Activated CD4-positive, alpha-beta T cell treated with anti-CD3 and anti-CD28 coated beads, Interleukin-2, amount 50 U/mL, for 24 hours (primary cell): ENCODE results near the gene LYRM4.

Experiments used
- DNase-seq, 2 donors: peaks; one replicate each; pipeline ENCODE4 v3.0.0-alpha.2; 2020; ENCODE audit warnings: low read depth in 1 of 2, low spot score in 1 of 2

LYRM4 gene

DNA sequence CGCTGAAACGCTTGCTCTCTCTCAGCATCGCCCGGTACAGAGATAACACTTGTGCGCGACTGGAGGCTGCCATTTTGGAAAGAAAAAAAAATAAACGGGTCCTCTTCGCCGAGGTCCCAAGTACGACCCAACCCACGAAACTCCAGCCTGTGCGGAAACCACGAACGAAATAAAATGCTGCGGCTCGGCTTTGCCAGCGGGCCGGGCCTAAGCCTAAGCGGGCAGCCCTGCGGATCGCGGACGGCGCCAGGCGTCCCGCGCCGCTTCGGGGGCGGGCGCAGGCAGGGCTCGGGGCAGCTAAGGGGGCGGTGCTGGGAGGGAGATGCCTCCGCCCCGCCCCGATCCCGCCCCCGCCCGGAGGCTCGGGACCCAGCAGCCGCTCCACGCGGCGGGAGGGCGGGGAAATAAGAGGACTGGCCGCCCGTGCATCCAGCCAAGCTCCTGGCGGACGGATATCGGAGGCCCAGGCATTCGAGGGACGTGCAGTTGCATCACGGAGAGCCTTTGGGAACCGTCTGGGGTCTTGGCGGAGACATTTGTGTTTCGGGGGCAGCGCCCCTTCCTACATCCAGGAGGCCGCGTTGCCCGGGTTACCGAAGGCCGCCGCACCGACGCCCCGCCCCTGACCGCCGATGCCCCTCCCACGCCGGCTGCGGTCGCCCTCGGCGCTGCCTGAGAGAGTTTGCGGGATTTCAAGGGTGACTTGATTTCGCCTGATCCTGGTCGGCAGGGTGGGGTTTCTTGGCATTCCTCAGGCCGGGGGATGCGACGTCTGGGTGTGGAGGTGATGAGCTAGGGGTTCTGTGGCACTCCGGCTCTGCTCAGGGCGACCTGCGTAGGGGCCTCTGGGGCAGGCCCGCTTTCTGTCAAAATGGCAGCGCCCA, at the start of gene LYRM4, which contains the start of gene FARS2:
Gene LYRM4, minus strand, starts transcription at position 290 of the 884 bp plus-strand sequence. Its CDS starts 217 bp downstream, at position 73.
Gene FARS2, plus strand, starts transcription at position 853 of the 884 bp plus-strand sequence.
- peak; percentile 83 to 96 for DNase-seq

DNA sequence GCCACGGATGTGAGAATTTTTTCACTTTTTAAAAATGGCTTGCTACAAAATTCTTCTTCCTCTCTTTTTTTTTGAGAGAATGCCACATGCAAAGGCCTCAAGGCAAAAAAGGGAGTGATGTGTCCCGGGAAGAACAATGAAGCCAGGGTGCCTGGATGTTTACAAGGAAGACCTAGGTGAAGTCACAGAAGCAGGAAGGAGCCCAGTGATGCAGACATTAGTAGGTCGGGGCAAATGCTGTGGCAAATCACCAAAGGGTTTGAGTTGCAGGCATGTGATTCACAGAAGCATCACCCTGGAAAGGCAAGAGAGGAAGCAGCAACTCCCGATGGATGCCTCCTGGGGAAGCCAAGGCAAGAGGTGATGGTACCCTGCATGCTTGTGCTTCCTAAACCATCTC, 47.3 kb upstream of the LYRM4 start:
- DNase-seq = no peak

DNA sequence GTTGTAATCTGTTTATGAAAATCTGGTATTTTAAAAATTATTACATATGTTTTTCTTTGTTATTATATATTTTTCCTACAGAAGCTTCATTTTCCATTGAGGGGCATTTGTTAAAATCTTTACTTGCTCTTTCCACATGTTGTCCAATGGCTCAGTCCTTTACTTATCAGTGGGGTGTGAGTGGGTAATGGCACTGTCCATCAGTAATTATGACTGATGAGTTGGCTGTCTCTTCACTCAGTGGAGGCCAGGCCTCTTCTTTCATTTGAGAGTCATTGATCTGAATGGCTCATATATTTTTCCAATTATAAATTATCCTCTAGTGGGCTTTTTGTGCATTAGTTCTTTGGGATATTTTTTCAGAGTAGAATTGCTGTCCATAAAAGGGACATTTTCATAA, 46.3 kb upstream of the LYRM4 start:
- no peak for DNase-seq

- DNase-seq = no peak
Observed at GRCh38 chr6:5305968-5306626, 45.3 kb upstream of the LYRM4 start.

GRCh38 chr6:5303682-5304081, 42.9 kb upstream of the LYRM4 start:
- DNase-seq = no peak

GRCh38 chr6:5302995-5303622, 42.4 kb upstream of the LYRM4 start:
- peak; percentile 30 to 33 for DNase-seq

DNA sequence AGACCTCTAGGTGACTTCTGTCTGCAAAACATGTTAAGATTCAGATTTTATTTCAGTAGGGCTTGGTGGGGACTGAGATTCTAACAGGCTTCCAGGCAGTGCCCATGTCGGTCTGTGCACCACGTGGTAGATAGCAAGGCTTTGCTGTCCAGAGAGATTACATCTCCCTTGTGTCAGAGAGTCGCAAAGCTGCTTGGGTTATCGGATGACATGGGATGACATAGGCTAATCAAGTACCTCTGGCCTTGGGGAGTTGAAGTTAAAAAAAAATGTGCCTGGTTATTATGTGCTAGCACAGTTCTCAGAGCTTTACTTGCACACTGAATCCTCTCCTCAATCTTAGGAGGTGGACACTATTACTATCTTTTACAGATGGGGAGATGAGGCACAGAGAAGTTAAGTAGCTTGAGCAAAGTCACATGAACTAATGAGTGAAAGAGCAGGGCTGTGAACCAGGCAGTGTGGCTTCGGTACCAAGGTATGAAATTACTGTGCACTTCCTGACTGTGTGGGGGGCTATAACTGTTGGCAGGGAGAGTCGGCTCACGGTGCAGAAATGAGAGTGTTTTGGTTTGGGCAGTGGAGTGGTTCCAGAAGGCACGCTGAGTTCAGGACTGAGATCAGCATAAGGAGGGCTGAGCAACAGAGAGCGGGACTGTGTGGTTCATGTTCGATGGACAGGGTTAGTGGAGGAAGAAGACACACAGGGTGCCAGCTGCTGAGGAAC, 41.6 kb upstream of the LYRM4 start:
- peak in 1 of 2 donors; percentile 7 for DNase-seq

DNA sequence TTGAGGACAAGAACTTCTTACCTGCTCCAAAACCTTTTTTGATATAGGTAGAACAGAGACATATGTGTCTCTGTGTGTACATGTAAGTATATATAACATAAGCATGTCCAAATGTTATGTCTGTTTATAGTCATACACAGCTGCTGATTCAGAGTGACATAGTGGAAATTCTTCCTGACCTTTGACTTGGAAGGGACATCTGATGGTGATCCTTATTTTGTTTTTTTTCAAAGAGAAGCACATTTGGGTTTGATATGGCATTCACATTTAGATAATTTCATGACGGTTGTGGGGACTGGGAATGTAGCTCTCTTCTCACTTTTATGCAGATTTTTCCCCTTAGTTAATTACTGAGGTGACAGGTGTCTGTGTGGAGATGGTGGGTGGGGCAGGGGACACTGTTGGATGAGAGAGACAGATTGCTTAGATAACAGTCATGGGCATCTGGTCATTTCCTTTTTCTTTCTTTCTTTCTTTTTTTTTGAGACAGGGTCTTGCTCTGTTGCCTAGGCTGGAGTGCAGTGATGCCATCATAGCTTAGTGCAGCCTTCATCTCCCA, 39.5 kb upstream of the LYRM4 start:
- no peak for DNase-seq

- no peak for DNase-seq
Observed at GRCh38 chr6:5295623-5296022, 34.9 kb upstream of the LYRM4 start.

DNA sequence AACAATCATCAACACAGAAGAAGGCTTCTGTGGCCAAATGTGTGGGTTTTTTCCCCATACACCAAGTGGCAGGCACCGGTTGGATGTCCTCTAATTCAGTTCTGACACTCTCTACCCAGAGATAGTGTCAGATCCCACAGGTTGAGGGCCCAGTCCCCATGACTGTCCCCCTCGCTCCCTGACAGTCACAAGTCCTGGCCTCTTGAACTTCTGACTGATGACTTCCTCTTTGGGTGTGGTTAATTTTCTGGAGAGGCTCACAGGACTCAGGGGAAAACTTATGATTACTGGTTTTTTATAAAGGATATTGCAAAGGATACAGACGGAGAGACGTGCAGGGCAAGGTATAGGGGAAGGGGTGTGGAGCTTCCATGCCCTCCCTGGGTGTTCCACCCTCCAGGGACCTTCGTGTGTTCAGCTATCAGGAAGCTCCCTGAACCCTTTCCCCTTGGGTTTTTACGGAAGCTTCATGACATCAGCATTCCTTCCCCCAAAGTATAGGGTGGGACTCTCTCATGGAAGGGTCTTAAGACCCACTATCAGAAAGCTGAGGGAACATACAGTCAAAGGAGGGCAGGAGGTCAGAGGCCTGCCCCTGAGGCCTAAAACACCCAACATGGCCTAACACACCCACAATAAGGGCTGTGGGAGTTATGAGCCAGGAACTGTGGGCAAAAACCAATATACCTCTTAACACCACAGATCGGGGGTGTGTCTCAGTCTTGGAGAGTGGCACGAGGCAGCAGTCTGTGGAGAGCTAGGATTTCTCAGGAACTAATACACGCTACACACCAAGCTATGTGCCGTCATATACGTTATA, 33.9 kb upstream of the LYRM4 start:
- DNase-seq = no peak

DNA sequence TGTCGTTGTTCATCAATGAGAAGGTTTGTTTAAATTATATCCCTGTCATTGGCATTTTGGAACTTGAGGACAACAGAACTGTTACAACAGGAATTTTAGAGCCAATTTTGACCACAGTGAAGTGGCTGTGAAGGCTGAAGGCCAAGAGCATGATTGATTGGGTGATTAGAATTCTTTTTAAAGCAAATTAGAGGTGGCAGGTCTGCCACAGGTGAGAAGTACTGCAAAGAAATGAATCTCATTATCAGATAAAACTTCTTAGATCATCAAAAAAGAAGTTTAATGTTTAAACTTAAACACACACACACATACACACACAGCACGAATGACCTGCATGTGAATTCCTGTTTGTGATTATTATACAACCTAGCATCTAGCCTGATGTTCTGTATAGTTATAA, 32.9 kb upstream of the LYRM4 start:
- no peak for DNase-seq

DNA sequence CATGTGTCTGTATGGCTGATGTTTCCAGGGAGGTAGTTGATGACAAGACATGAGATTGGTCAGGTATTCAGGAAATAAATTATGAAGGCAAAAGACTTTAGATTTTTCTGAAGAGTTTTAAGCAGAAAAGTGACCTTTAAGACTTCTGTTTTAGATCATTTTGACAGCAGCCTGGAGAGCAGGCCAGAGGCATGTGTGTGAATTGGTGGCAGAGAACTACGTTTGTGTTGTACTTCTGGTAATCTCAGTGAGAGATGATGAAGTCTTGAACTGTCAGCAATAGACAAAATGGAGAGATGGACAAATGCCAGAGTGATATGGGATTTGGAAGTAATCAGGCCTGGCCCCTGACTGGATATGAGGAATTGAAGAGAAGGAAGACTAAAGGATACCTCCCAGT, 31.4 kb upstream of the LYRM4 start:
- DNase-seq = no peak

- DNase-seq = no peak
Observed at GRCh38 chr6:5290500-5290899, 29.8 kb upstream of the LYRM4 start.

DNA sequence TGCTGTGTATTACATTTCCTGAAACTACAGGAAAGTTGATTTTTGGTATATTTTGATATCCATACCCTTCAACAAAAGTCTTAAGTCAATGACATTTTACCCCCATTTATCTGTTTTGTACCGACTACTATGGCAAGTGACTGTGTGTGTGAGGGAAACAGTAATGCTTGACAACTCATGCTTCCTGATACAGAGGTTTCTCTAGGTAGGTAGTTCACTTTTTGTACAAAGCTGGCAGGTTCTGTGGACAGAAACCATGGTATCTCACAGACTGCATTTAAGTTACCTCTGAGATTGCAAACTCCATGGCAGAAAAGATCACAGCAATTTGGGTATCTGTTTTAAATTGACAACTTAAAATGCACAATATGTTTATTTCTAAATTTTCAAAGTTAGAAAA, 29.3 kb upstream of the LYRM4 start:
- no peak for DNase-seq

GRCh38 chr6:5287966-5288297, 27.2 kb upstream of the LYRM4 start:
- DNase-seq = no peak

DNA sequence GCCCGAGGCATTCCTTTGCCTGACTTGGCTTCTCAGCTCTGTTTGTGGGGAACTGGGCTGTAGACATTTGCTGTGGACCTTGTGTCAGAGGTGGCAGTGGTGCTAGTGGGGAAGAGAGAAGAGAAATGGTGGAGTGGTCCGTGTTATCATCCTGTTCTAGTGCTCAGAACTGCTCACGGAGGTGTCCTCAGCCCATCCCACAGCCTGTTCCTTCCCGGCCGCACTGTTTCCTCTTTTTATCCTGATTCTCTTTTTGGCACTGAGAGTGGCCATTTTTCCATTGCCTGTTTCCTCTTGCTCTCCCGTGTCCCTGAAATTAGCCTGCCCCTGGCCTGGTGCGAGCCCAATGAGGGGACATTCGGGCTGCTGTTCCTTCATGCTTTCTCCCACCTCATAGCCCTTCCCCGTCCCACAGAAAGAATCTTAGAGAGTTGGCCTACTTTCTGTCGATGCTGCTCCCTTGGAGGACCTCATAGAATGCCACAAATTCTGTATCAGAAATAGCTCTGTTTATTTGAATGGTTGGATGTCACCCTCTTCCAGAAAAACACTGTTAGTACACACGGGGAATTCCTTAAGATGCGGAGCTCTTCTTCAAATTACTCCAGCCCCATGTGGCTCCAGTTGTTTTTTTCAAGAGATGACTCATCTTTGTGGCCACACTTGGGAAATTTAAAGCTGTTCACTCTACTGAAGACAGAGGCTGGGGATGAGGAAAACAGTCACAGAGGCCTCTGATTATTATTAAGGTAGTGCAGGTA, 26.6 kb upstream of the LYRM4 start:
- no peak for DNase-seq

DNA sequence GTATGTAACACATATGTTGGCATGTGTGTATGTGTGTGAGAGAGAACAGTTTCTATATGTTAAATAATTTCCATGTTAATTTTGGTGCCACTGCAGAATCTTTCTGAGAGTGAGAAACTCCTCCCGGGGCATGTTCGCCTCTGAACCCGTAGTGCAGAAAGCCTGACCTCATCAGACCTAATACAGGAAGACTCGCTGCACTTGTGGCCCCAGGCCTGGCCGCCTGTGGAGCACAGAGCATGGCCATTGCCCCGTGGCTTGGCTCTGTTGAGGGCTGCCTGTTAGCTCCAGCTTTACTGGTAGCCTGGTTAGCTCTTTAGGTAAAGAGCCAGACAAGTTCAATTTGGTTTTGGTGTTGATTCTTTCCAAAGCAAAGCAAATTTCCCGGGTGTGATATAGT, 26.0 kb upstream of the LYRM4 start:
- no peak for DNase-seq

GRCh38 chr6:5285526-5285925, 24.8 kb upstream of the LYRM4 start:
- DNase-seq = no peak

GRCh38 chr6:5285081-5285480, 24.3 kb upstream of the LYRM4 start:
- DNase-seq = no peak
